Amygdala (tissue), 56 donors: ENCODE results near the gene CCDC191.

Experiments used
- DNase-seq, 56 donors: peaks; one replicate each; lab custom pipeline; 2025; lab: John Stamatoyannopoulos, UW

The CCDC191 gene

GRCh38 chr3:113966172-113966571, 90.2 kb downstream of the CCDC191 start:
- DNase-seq: no peak

- DNase-seq: no peak
These were observed 92.4 kb downstream of the CCDC191 start for GRCh38 chr3:113963879-113964278.

GRCh38 chr3:113954091-113954685, 102.1 kb downstream of the CCDC191 start:
- DNase-seq: peak in 9 of 56 donors; percentile 1 to 27 (median 16)

GRCh38 chr3:113953677-113954076, 102.6 kb downstream of the CCDC191 start:
- DNase-seq: no peak

GRCh38 chr3:113952921-113953320, 103.4 kb downstream of the CCDC191 start:
- DNase-seq: no peak

- peak in 18 of 56 donors; percentile 6 to 51 (median 29) for DNase-seq
These were observed 108.1 kb downstream of the CCDC191 start for GRCh38 chr3:113948015-113948917.

GRCh38 chr3:113947372-113948014, 108.8 kb downstream of the CCDC191 start, which contains the start of gene ZDHHC23:
Gene ZDHHC23 (plus strand): TSS chr3:113948013. CDS start chr3:113948803, 790 bp downstream.
- DNase-seq: peak in 35 of 56 donors; percentile 6 to 70 (median 38)

- DNase-seq: no peak
These were observed 109.5 kb downstream of the CCDC191 start for GRCh38 chr3:113946831-113947230.

- DNase-seq: no peak
These were observed 128.8 kb downstream of the CCDC191 start for GRCh38 chr3:113927556-113927955.

GRCh38 chr3:113914646-113915045, 141.7 kb downstream of the CCDC191 start:
- no peak for DNase-seq
